ENCODE results near the gene SETD5.

The SETD5 gene

GRCh38 chr3:9408546-9408945 is 11.1 kb downstream of the SETD5 start:
- H3K4me3 ChIP-seq (replicated peaks; ENCODE audit: low read depth, low read length), result no peak overlapping the region
- no peak for TF ChIP-seq CTCF (IDR thresholded peaks at IDR 0.05; ENCODE audit: low read length, missing control alignments)
- no peak for DNase-seq (ENCODE audit: low read depth)

- DNase-seq (ENCODE audit: low read depth), result no peak
- TF ChIP-seq CTCF (IDR thresholded peaks at IDR 0.05; ENCODE audit: low read length, missing control alignments), result no peak
- H3K4me3 ChIP-seq (replicated peaks; ENCODE audit: low read depth, low read length), result no peak overlapping the region
These were observed 12.8 kb downstream of the SETD5 start for GRCh38 chr3:9409981-9410854.

- no peak overlapping the region for H3K4me3 ChIP-seq (replicated peaks; ENCODE audit: low read depth, low read length)
- no peak for TF ChIP-seq CTCF (IDR thresholded peaks at IDR 0.05; ENCODE audit: low read length, missing control alignments)
- no peak for DNase-seq (ENCODE audit: low read depth)
These were observed 13.9 kb downstream of the SETD5 start for GRCh38 chr3:9411302-9411701.

GRCh38 chr3:9412293-9412692 is 14.9 kb downstream of the SETD5 start:
- TF ChIP-seq CTCF (IDR thresholded peaks at IDR 0.05; ENCODE audit: low read length, missing control alignments), result no peak
- no peak for DNase-seq (ENCODE audit: low read depth)
- H3K4me3 ChIP-seq (replicated peaks; ENCODE audit: low read depth, low read length), result no peak overlapping the region

GRCh38 chr3:9414826-9415225 is 17.4 kb downstream of the SETD5 start:
- no peak for TF ChIP-seq CTCF (IDR thresholded peaks at IDR 0.05; ENCODE audit: low read length, missing control alignments)
- DNase-seq (ENCODE audit: low read depth), result no peak
- no peak overlapping the region for H3K4me3 ChIP-seq (replicated peaks; ENCODE audit: low read depth, low read length)

- TF ChIP-seq CTCF (IDR thresholded peaks at IDR 0.05; ENCODE audit: low read length, missing control alignments), result no peak
These were observed 18.2 kb downstream of the SETD5 start for GRCh38 chr3:9415485-9416138.

More at GRCh38 chr3:9415485-9416138, 18.2 kb downstream of the SETD5 start:
- DNase-seq (ENCODE audit: low read depth), result no peak
- no peak overlapping the region for H3K4me3 ChIP-seq (replicated peaks; ENCODE audit: low read depth, low read length)

Data from fibroblast of pulmonary artery (primary cell).